Progenitor cell of endocrine pancreas (in vitro differentiated cells): ENCODE data around the gene FLNA. TPM values are rescaled to one million over a fixed set of nuclear protein-coding genes. Genes with fewer than 3 reads are reported as not detected.
A peak's percentile ranks its signal among the peaks of the same experiment; 100 is the strongest.

Experiments
- DNase-seq: peaks from one replicate; pipeline ENCODE4 v3.0.0; 2021; ENCODE audit warnings: low spot score; ENCODE audit not compliant: unreplicated experiment
- H3K27ac Mint-ChIP-seq: 2 replicates; pipeline ENCODE4 v1.8.0; 2021; ENCODE audit warnings: mild to moderate bottlenecking, moderate library complexity, mixed read lengths
- H3K27me3 Mint-ChIP-seq: 2 replicates; pipeline ENCODE4 v1.8.0; 2021; ENCODE audit warnings: mixed read lengths
- H3K36me3 Mint-ChIP-seq: 2 replicates; pipeline ENCODE4 v1.8.0; 2022; ENCODE audit warnings: mixed read lengths; ENCODE audit not compliant: insufficient read depth
- H3K4me1 Mint-ChIP-seq: 2 replicates; pipeline ENCODE4 v1.8.0; 2021; ENCODE audit warnings: low read depth, mixed read lengths
- H3K4me3 Mint-ChIP-seq: 2 replicates; pipeline ENCODE4 v1.8.0; 2021; ENCODE audit warnings: low read depth, mild to moderate bottlenecking, moderate library complexity, mixed read lengths
- H3K9me3 Mint-ChIP-seq: 2 replicates; pipeline ENCODE4 v1.8.0; 2021; ENCODE audit warnings: low read depth, mixed read lengths
- total RNA-seq: library from RNA; stranded (reverse); gene quantifications from 2 replicates; pipeline ENCODE4 v1.2.1, GENCODE V29; 2021
- TF ChIP-seq, protein P1 (sequence below): fragments of 200-600 bp; sonication (generic); IDR thresholded peaks from one replicate; pipeline ENCODE4 v1.5.0; 2021; ENCODE audit warnings: antibody characterized with exemption, mild to moderate bottlenecking; ENCODE audit not compliant: unreplicated experiment

FLNA gene
- total RNA-seq, 1 donor from 2014 or later = 777 TPM

DNA sequence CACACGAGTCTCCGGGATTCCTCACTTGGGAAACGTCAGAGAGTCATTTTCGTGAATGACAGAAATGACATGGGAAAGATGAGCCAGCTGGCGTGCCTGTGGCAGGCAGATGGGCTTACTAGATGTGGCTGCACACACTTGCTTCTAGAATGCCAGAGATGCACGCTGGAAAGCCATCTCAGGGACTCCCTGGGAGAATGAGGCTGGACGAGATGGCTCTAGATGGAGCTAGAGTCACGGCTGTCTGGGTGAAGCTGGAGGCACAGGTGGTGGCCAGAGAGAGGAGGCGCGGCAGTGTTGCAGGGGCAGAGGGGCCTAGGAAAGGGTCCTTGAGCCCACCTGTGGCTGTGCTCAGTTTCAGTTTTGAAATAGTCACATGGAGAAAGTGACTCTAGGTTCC, 52.8 kb downstream of the FLNA start:
- Mint-ChIP-seq H3K4me1 (peaks cover 6% of the 10 kb centered on the region), H3K27me3 (peaks cover 18% of the 10 kb centered on the region), H3K9me3 (peaks cover 21% of the 10 kb centered on the region), H3K36me3 (no peaks in the 10 kb centered on the region), H3K4me3 (no peak overlapping the region), H3K27ac (no peak overlapping the region)
- TF ChIP-seq, protein P1, sequence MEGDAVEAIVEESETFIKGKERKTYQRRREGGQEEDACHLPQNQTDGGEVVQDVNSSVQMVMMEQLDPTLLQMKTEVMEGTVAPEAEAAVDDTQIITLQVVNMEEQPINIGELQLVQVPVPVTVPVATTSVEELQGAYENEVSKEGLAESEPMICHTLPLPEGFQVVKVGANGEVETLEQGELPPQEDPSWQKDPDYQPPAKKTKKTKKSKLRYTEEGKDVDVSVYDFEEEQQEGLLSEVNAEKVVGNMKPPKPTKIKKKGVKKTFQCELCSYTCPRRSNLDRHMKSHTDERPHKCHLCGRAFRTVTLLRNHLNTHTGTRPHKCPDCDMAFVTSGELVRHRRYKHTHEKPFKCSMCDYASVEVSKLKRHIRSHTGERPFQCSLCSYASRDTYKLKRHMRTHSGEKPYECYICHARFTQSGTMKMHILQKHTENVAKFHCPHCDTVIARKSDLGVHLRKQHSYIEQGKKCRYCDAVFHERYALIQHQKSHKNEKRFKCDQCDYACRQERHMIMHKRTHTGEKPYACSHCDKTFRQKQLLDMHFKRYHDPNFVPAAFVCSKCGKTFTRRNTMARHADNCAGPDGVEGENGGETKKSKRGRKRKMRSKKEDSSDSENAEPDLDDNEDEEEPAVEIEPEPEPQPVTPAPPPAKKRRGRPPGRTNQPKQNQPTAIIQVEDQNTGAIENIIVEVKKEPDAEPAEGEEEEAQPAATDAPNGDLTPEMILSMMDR = no peak
- DNase-seq = no peak

GRCh38 chrX:154321152-154321551, 53.3 kb downstream of the FLNA start:
- Mint-ChIP-seq H3K36me3 (no peaks in the 10 kb centered on the region), H3K4me1 (peaks cover 6% of the 10 kb centered on the region), H3K4me3 (no peak overlapping the region), H3K9me3 (peaks cover 21% of the 10 kb centered on the region), H3K27ac (no peak overlapping the region), H3K27me3 (peaks cover 18% of the 10 kb centered on the region)
- no peak for DNase-seq
- TF ChIP-seq, protein P1 = no peak

GRCh38 chrX:154320406-154320805, 54.0 kb downstream of the FLNA start:
- H3K27ac Mint-ChIP-seq = no peak overlapping the region
- peaks cover 21% of the 10 kb centered on the region for H3K9me3 Mint-ChIP-seq
- H3K36me3 Mint-ChIP-seq = no peaks in the 10 kb centered on the region
- H3K4me3 Mint-ChIP-seq = no peak overlapping the region
- H3K27me3 Mint-ChIP-seq = peaks cover 18% of the 10 kb centered on the region
- TF ChIP-seq, protein P1 = no peak
- DNase-seq = no peak
- peaks cover 4% of the 10 kb centered on the region for H3K4me1 Mint-ChIP-seq

GRCh38 chrX:154317391-154317995, 56.9 kb downstream of the FLNA start:
- DNase-seq = no peak
- TF ChIP-seq, protein P1 = peak; percentile 54
- Mint-ChIP-seq H3K9me3 (peaks cover 14% of the 10 kb centered on the region), H3K27ac (no peak overlapping the region), H3K36me3 (no peaks in the 10 kb centered on the region), H3K4me3 (no peak overlapping the region), H3K4me1 (no peaks in the 10 kb centered on the region), H3K27me3 (peaks cover 13% of the 10 kb centered on the region)

- Mint-ChIP-seq H3K27me3 (peaks cover 7% of the 10 kb centered on the region), H3K27ac (no peak overlapping the region), H3K4me1 (no peaks in the 10 kb centered on the region), H3K36me3 (no peaks in the 10 kb centered on the region), H3K4me3 (no peak overlapping the region), H3K9me3 (peaks cover 19% of the 10 kb centered on the region)
- TF ChIP-seq, protein P1 = no peak
- DNase-seq = no peak
These were observed 59.0 kb downstream of the FLNA start for GRCh38 chrX:154315416-154315815.
